Mesodermal cell (in vitro differentiated cells): ENCODE measurements around the gene C4orf51.
"Not testable (repeated sequence)": the region's sequence is repeated elsewhere in the genome, so short reads cannot be mapped to it uniquely, and the experiment has no call there.

Experiments
- H3K27ac ChIP-seq: 2 replicates; pipeline ENCODE4 v1.7.0; 2013; ENCODE audit warnings: mild to moderate bottlenecking, low read depth, low read length, moderate library complexity; ENCODE audit not compliant: severe bottlenecking
- H3K36me3 ChIP-seq: 2 replicates; pipeline ENCODE4 v1.7.1; 2013; ENCODE audit warnings: mild to moderate bottlenecking, low read length, moderate library complexity; ENCODE audit not compliant: control insufficient read depth, insufficient read depth
- H3K4me1 ChIP-seq: one replicate; pipeline ENCODE4 v1.7.1; 2013; ENCODE audit warnings: mild to moderate bottlenecking, low read length; ENCODE audit not compliant: insufficient read depth, control insufficient read depth, poor library complexity, severe bottlenecking
- H3K4me3 ChIP-seq: 2 replicates; pipeline ENCODE4 v1.7.0; 2013; ENCODE audit warnings: low read length, control low read depth, mild to moderate bottlenecking; ENCODE audit not compliant: insufficient read depth, poor library complexity, severe bottlenecking; ENCODE audit errors: extremely low read depth
- H3K9me3 ChIP-seq: 2 replicates; pipeline ENCODE4 v1.7.1; 2013; ENCODE audit warnings: mild to moderate bottlenecking, low read length, moderate library complexity; ENCODE audit not compliant: control insufficient read depth
- WGBS, 2 experiments: methylation state at CpG; one replicate each; pipeline ENCODE4 v1.1.5; 2013; ENCODE audit warnings: missing lambda C conversion rate in 2 of 2; ENCODE audit not compliant: insufficient coverage in 2 of 2; 5-methylcytosine and 5-hydroxymethylcytosine counted together

C4orf51 gene

GRCh38 chr4:145670422-145670821 is 9.5 kb upstream of the C4orf51 start:
- no peak overlapping the region for H3K4me3 ChIP-seq
- no peaks in the 10 kb centered on the region for H3K4me1 ChIP-seq
- H3K27ac ChIP-seq, result no peak overlapping the region
- no peaks in the 10 kb centered on the region for H3K36me3 ChIP-seq
- no peaks in the 10 kb centered on the region for H3K9me3 ChIP-seq

GRCh38 chr4:145679520-145679919 is 426 bp upstream of the C4orf51 start:
- Histone ChIP-seq H3K27ac (peak overlapping the region; percentile 97), H3K4me1 (peaks cover 11% of the 10 kb centered on the region), H3K9me3 (peaks cover 9% of the 10 kb centered on the region), H3K4me3 (no peak overlapping the region), H3K36me3 (no peaks in the 10 kb centered on the region)
- 71 to 100% methylated on average over 1 of the region's 1 CpG for WGBS, 2 experiments

DNA sequence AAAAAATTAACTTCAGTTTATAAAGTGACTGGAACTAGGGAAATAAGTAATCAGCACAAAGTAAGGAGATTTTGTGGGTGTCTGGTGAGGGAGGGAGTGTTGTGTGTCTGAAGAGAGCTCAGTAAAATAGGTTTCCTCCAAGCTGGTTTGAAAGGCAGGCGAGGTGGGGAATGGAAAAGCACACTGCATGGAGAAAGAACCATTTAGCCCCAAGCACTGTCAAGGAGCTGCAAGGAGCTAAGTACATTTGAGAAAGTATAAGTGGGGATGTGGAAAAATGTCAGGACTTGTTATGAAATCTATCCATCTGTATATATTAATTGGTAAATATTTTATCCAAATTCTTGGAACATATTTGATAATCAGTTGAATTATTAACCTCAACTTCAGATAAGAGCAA is 956 bp downstream of the C4orf51 start:
- WGBS, 2 experiments, result 100% methylated on average over 1 of the region's 1 CpG
- H3K27ac ChIP-seq, result peak overlapping the region; percentile 97
- H3K36me3 ChIP-seq, result no peaks in the 10 kb centered on the region
- H3K9me3 ChIP-seq, result peaks cover 9% of the 10 kb centered on the region
- H3K4me1 ChIP-seq, result peaks cover 11% of the 10 kb centered on the region
- no peak overlapping the region for H3K4me3 ChIP-seq

DNA sequence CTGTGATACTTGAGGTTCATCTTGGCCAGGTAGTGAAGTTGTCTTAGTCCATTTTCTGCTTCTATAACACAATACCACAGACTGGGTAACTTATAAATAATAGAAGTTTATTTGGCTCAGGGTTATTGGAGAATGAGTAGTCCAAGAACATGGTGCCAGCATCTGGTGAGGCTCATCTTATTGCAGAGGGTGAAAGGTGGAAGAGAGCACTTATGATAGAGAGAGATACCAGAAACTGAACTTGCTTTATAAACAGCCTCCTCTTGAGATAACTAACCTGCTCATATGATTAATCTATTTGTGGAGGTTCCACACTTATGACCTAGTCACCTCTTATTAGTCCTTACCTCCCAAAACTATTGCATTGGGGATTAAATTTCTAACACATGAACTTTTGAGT is 1.6 kb downstream of the C4orf51 start:
- Histone ChIP-seq H3K4me1 (peaks cover 11% of the 10 kb centered on the region), H3K4me3 (no peak overlapping the region), H3K27ac (no peak overlapping the region)

DNA sequence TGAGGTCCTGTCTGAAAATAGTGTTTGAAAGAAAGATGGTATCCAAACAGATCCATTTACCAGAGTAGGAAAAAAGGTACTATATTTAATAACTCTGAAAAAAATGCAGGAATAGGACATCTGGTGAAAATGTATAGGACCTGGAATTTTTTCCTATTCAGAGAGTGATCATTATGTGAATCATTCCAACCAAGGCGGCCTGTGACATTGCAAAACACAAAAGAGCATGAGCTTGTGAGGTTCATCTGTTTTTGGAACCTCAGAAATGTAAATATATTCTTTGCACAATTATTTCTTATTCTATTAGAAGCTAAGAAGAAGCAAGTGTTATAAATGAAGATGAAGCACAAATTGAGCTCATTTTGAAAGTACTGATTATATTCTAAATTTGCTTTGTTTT is 2.0 kb downstream of the C4orf51 start:
- WGBS, 2 experiments, result no CpG with 5 or more reads among the region's 1 CpG
- peaks cover 9% of the 10 kb centered on the region for H3K9me3 ChIP-seq
- no peak overlapping the region for H3K4me3 ChIP-seq
- no peaks in the 10 kb centered on the region for H3K36me3 ChIP-seq
- H3K4me1 ChIP-seq, result peaks cover 11% of the 10 kb centered on the region
- H3K27ac ChIP-seq, result no peak overlapping the region

More for the DNA sequence above, 1.6 kb downstream of the C4orf51 start:
- peaks cover 9% of the 10 kb centered on the region for H3K9me3 ChIP-seq
- H3K36me3 ChIP-seq, result no peaks in the 10 kb centered on the region

- Histone ChIP-seq H3K4me1 (no peaks in the 10 kb centered on the region), H3K9me3 (no peaks in the 10 kb centered on the region), H3K27ac (no peak overlapping the region), H3K36me3 (no peaks in the 10 kb centered on the region), H3K4me3 (no peak overlapping the region)
- no CpG with 5 or more reads among the region's 2 CpGs for WGBS, 2 experiments
Measured at GRCh38 chr4:145686991-145687390, 7.0 kb downstream of the C4orf51 start.

- Histone ChIP-seq H3K36me3 (no peaks in the 10 kb centered on the region), H3K4me3 (no peak overlapping the region), H3K9me3 (no peaks in the 10 kb centered on the region), H3K4me1 (no peaks in the 10 kb centered on the region), H3K27ac (no peak overlapping the region)
- WGBS, 2 experiments, result 100% methylated on average over 1 of the region's 3 CpGs; no CpG with 5 or more reads in 1 of the 2 experiments
Measured at GRCh38 chr4:145690610-145691009, 10.7 kb downstream of the C4orf51 start.

DNA sequence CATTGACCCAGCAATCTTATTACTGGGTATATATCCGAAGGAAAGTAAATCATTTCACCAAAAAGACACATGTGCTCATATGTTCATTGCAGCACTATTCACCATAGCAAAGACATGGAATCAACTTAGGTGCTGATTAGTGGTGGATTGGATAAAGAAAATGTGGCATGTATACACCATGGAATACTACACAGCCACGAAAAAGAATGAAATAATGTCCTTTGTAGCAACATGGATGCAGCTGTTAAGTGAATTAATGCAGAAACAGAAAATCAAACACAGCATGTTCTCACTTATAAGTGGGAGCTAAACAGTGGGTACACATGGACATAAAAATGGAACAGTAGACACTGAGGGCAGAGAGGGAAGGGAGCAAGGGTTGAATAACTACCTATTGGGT is 11.5 kb downstream of the C4orf51 start:
- not testable (repeated sequence) for H3K9me3 ChIP-seq, H3K27ac ChIP-seq, H3K4me1 ChIP-seq, H3K36me3 ChIP-seq, H3K4me3 ChIP-seq
- WGBS, 2 experiments, result 89 to 100% methylated on average over 1 of the region's 2 CpGs

DNA sequence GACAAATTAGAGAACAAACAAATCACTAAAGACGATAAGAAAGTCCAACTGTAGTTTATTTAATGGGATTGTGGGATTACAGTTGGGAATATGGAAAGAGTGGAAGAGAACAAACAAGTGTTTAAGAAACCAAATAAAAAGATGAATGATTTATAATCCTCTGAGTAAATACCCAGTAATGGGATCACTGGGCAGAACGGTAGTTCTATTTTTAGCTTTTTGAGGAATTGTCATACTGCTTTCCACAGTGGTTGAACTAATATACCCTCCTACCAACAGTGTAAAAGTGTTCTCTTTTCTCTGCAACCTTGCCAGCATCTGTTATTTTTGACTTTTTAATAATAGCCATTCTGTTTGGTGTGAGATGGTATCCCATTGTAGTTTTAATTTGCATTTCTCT is 15.0 kb downstream of the C4orf51 start:
- no peaks in the 10 kb centered on the region for H3K9me3 ChIP-seq
- H3K27ac ChIP-seq, result no peak overlapping the region
- no peaks in the 10 kb centered on the region for H3K36me3 ChIP-seq
- no CpG with 5 or more reads among the region's 2 CpGs for WGBS, 2 experiments
- no peaks in the 10 kb centered on the region for H3K4me1 ChIP-seq
- no peak overlapping the region for H3K4me3 ChIP-seq

DNA sequence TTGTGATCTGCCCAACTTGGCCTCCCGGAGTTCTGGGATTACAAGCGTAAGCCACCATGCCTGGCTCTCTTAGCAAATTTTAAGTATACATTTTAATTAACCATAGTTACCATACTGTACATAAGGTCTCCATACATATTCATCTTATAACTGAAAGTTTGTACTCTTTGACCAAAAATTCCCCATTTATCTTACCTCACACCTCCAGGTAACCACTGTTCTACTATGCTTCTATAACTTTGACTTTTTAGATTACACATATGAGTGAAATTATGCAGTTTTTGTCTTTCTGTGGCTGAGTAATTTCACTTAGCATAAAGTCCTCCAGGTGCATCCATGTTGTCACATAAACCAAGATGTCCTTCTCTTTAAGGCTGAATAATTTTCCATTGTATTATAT is 17.4 kb downstream of the C4orf51 start:
- no peaks in the 10 kb centered on the region for H3K4me1 ChIP-seq
- H3K4me3 ChIP-seq, result no peak overlapping the region
- no peak overlapping the region for H3K27ac ChIP-seq
- H3K36me3 ChIP-seq, result no peaks in the 10 kb centered on the region
- H3K9me3 ChIP-seq, result no peaks in the 10 kb centered on the region
- 100% methylated on average over 2 of the region's 2 CpGs; no CpG with 5 or more reads in 1 of the 2 experiments for WGBS, 2 experiments

- Histone ChIP-seq H3K4me1 (no peaks in the 10 kb centered on the region), H3K36me3 (no peaks in the 10 kb centered on the region), H3K4me3 (no peak overlapping the region), H3K9me3 (no peaks in the 10 kb centered on the region), H3K27ac (no peak overlapping the region)
- no CpG with 5 or more reads among the region's 2 CpGs for WGBS, 2 experiments
Measured at GRCh38 chr4:145698507-145698906, 18.6 kb downstream of the C4orf51 start.
